ENCODE results near the gene L3MBTL4.

L3MBTL4 gene

GRCh38 chr18:6414723-6415417, at the start of gene L3MBTL4:
TSS of gene L3MBTL4 (minus strand) at chr18:6414911. CDS start at chr18:6311625, 103,286 bp downstream.
- no peak for DNase-seq (ENCODE audit: insufficient read length, low spot score)
- TF ChIP-seq CTCF (IDR thresholded peaks at IDR 0.05; ENCODE audit: insufficient read depth, missing control alignments): no peak
- no peak for FAIRE-seq

- FAIRE-seq (no peak), DNase-seq (ENCODE audit: insufficient read length, low spot score) (no peak)
- no peak for TF ChIP-seq CTCF (IDR thresholded peaks at IDR 0.05; ENCODE audit: insufficient read depth, missing control alignments)
Observed at GRCh38 chr18:6452194-6452593, 37.5 kb upstream of the L3MBTL4 start.

GRCh38 chr18:6449213-6449612, 34.5 kb upstream of the L3MBTL4 start:
- no peak for FAIRE-seq
- no peak for TF ChIP-seq CTCF (IDR thresholded peaks at IDR 0.05; ENCODE audit: insufficient read depth, missing control alignments)
- no peak for DNase-seq (ENCODE audit: insufficient read length, low spot score)

- FAIRE-seq (no peak), DNase-seq (ENCODE audit: insufficient read length, low spot score) (no peak)
- no peak for TF ChIP-seq CTCF (IDR thresholded peaks at IDR 0.05; ENCODE audit: insufficient read depth, missing control alignments)
Observed at GRCh38 chr18:6444466-6445228, 29.9 kb upstream of the L3MBTL4 start.

GRCh38 chr18:6441200-6441599, 26.5 kb upstream of the L3MBTL4 start:
- no peak for FAIRE-seq

GRCh38 chr18:6437937-6438818, 23.5 kb upstream of the L3MBTL4 start:
- FAIRE-seq: no peak

More at GRCh38 chr18:6441200-6441599, 26.5 kb upstream of the L3MBTL4 start:
- TF ChIP-seq CTCF (IDR thresholded peaks at IDR 0.05; ENCODE audit: insufficient read depth, missing control alignments): no peak
- DNase-seq (ENCODE audit: insufficient read length, low spot score): no peak

More at GRCh38 chr18:6437937-6438818, 23.5 kb upstream of the L3MBTL4 start:
- no peak for TF ChIP-seq CTCF (IDR thresholded peaks at IDR 0.05; ENCODE audit: insufficient read depth, missing control alignments)
- no peak for DNase-seq (ENCODE audit: insufficient read length, low spot score)
